ENCODE data around the gene TM4SF4.
A peak's percentile ranks its signal among the peaks of the same experiment; 100 is the strongest.

The TM4SF4 gene

GRCh38 chr3:149455366-149455765 is 19.1 kb upstream of the TM4SF4 start:
- no peak for DNase-seq (ENCODE audit: low read depth, low spot score)

GRCh38 chr3:149455989-149456388 is 18.5 kb upstream of the TM4SF4 start:
- DNase-seq (ENCODE audit: low read depth, low spot score) = no peak

- no peak for DNase-seq (ENCODE audit: low read depth, low spot score)
These were observed 14.9 kb upstream of the TM4SF4 start for GRCh38 chr3:149459491-149460059.

- DNase-seq (ENCODE audit: low read depth, low spot score) = no peak
These were observed 14.4 kb upstream of the TM4SF4 start for GRCh38 chr3:149460117-149460516.

GRCh38 chr3:149462051-149462450 is 12.4 kb upstream of the TM4SF4 start:
- DNase-seq (ENCODE audit: low read depth, low spot score) = no peak

- no peak for DNase-seq (ENCODE audit: low read depth, low spot score)
These were observed 11.9 kb upstream of the TM4SF4 start for GRCh38 chr3:149462581-149463011.

GRCh38 chr3:149463921-149464320 is 10.6 kb upstream of the TM4SF4 start:
- no peak for DNase-seq (ENCODE audit: low read depth, low spot score)

GRCh38 chr3:149464542-149465328 is 9.8 kb upstream of the TM4SF4 start:
- DNase-seq (ENCODE audit: low read depth, low spot score) = no peak

- DNase-seq (ENCODE audit: low read depth, low spot score) = no peak
These were observed 9.1 kb upstream of the TM4SF4 start for GRCh38 chr3:149465351-149465883.

GRCh38 chr3:149466192-149466591 is 8.3 kb upstream of the TM4SF4 start:
- DNase-seq (ENCODE audit: low read depth, low spot score) = no peak

GRCh38 chr3:149468504-149469212 is 5.8 kb upstream of the TM4SF4 start:
- DNase-seq (ENCODE audit: low read depth, low spot score) = no peak

GRCh38 chr3:149470381-149470780 is 4.1 kb upstream of the TM4SF4 start:
- no peak for DNase-seq (ENCODE audit: low read depth, low spot score)

- DNase-seq (ENCODE audit: low read depth, low spot score) = no peak
These were observed 2.3 kb upstream of the TM4SF4 start for GRCh38 chr3:149472030-149472797.

GRCh38 chr3:149473357-149474249 is 894 bp upstream of the TM4SF4 start:
- no peak for DNase-seq (ENCODE audit: low read depth, low spot score)

GRCh38 chr3:149475451-149476060 is 1.1 kb downstream of the TM4SF4 start:
- DNase-seq (ENCODE audit: low read depth, low spot score) = no peak

GRCh38 chr3:149476225-149476624 is 1.7 kb downstream of the TM4SF4 start:
- no peak for DNase-seq (ENCODE audit: low read depth, low spot score)

- no peak for DNase-seq (ENCODE audit: low read depth, low spot score)
These were observed 5.3 kb downstream of the TM4SF4 start for GRCh38 chr3:149479621-149480325.

GRCh38 chr3:149480326-149481017 is 6.0 kb downstream of the TM4SF4 start:
- peak; percentile 66 for DNase-seq (ENCODE audit: low read depth, low spot score)

GRCh38 chr3:149481056-149481455 is 6.6 kb downstream of the TM4SF4 start:
- DNase-seq (ENCODE audit: low read depth, low spot score) = no peak
